ENCODE data around the gene SNAPIN.

The SNAPIN gene

GRCh38 chr1:153642161-153642560 lies 16.3 kb upstream of the SNAPIN start:
- no peak overlapping the region for H3K9ac ChIP-seq (ENCODE audit: low read depth, low read length, poor library complexity, severe bottlenecking)
- H3K4me3 ChIP-seq (ENCODE audit: low read length, poor library complexity, severe bottlenecking): no peak overlapping the region
- TF ChIP-seq EZH2phosphoT487 (IDR thresholded peaks at IDR 0.05; ENCODE audit: borderline replicate concordance) (no peak), CTCF (conservative IDR thresholded peaks at IDR 0.05; ENCODE audit: low read length) (no peak)
- H3K27me3 ChIP-seq (ENCODE audit: insufficient read depth, low read length, poor library complexity, severe bottlenecking): no peaks in the 10 kb centered on the region
- peaks cover 32% of the 10 kb centered on the region for H3K4me1 ChIP-seq (ENCODE audit: insufficient read depth, low read length, poor library complexity, severe bottlenecking)
- H3K36me3 ChIP-seq (ENCODE audit: insufficient read depth, low read length): peaks cover 94% of the 10 kb centered on the region
- peaks cover 46% of the 10 kb centered on the region for H4K20me1 ChIP-seq (ENCODE audit: insufficient read depth, low read length, poor library complexity, severe bottlenecking)
- H3K9me2 ChIP-seq (replicated peaks; ENCODE audit: low read depth, low read length): no peaks in the 10 kb centered on the region
- H3K9me3 ChIP-seq (ENCODE audit: insufficient read depth, low read depth, low read length): no peaks in the 10 kb centered on the region
- no peak overlapping the region for H2AFZ ChIP-seq (ENCODE audit: low read length)
- H3F3A ChIP-seq (ENCODE audit: low read depth): no peaks in the 10 kb centered on the region
- peak overlapping the region; percentile 29 for H3K4me2 ChIP-seq (ENCODE audit: low read depth, low read length, poor library complexity, severe bottlenecking)
- H3K79me2 ChIP-seq (ENCODE audit: insufficient read depth, low read length): peaks cover 72% of the 10 kb centered on the region

- Histone ChIP-seq H3K4me1 (ENCODE audit: insufficient read depth, low read length, poor library complexity, severe bottlenecking) (peaks cover 26% of the 10 kb centered on the region), H3K36me3 (ENCODE audit: insufficient read depth, low read length) (peaks cover 85% of the 10 kb centered on the region), H3K4me2 (ENCODE audit: low read depth, low read length, poor library complexity, severe bottlenecking) (peak overlapping the region; percentile 43), H3K79me2 (ENCODE audit: insufficient read depth, low read length) (peaks cover 63% of the 10 kb centered on the region), H3K9me2 (replicated peaks; ENCODE audit: low read depth, low read length) (no peaks in the 10 kb centered on the region), H2AFZ (ENCODE audit: low read length) (no peak overlapping the region), H3K9ac (ENCODE audit: low read depth, low read length, poor library complexity, severe bottlenecking) (peak overlapping the region; percentile 44), H3K4me3 (ENCODE audit: low read length, poor library complexity, severe bottlenecking) (no peak overlapping the region), H4K20me1 (ENCODE audit: insufficient read depth, low read length, poor library complexity, severe bottlenecking) (peaks cover 37% of the 10 kb centered on the region), H3K9me3 (ENCODE audit: insufficient read depth, low read depth, low read length) (no peaks in the 10 kb centered on the region), H3K27me3 (ENCODE audit: insufficient read depth, low read length, poor library complexity, severe bottlenecking) (no peaks in the 10 kb centered on the region), H3F3A (ENCODE audit: low read depth) (no peaks in the 10 kb centered on the region)
- TF ChIP-seq CTCF (conservative IDR thresholded peaks at IDR 0.05; ENCODE audit: low read length): no peak
- TF ChIP-seq EZH2phosphoT487 (IDR thresholded peaks at IDR 0.05; ENCODE audit: borderline replicate concordance): no peak
These were observed 15.4 kb upstream of the SNAPIN start for GRCh38 chr1:153643100-153643499.

GRCh38 chr1:153643816-153644215 lies 14.7 kb upstream of the SNAPIN start:
- H4K20me1 ChIP-seq (ENCODE audit: insufficient read depth, low read length, poor library complexity, severe bottlenecking): peaks cover 31% of the 10 kb centered on the region
- peaks cover 56% of the 10 kb centered on the region for H3K79me2 ChIP-seq (ENCODE audit: insufficient read depth, low read length)
- H2AFZ ChIP-seq (ENCODE audit: low read length): no peak overlapping the region
- TF ChIP-seq EZH2phosphoT487 (IDR thresholded peaks at IDR 0.05; ENCODE audit: borderline replicate concordance) (no peak), CTCF (conservative IDR thresholded peaks at IDR 0.05; ENCODE audit: low read length) (no peak)
- no peaks in the 10 kb centered on the region for H3K27me3 ChIP-seq (ENCODE audit: insufficient read depth, low read length, poor library complexity, severe bottlenecking)
- peaks cover 78% of the 10 kb centered on the region for H3K36me3 ChIP-seq (ENCODE audit: insufficient read depth, low read length)
- H3K9ac ChIP-seq (ENCODE audit: low read depth, low read length, poor library complexity, severe bottlenecking): peak overlapping the region; percentile 44
- H3F3A ChIP-seq (ENCODE audit: low read depth): no peaks in the 10 kb centered on the region
- no peak overlapping the region for H3K4me3 ChIP-seq (ENCODE audit: low read length, poor library complexity, severe bottlenecking)
- no peaks in the 10 kb centered on the region for H3K9me2 ChIP-seq (replicated peaks; ENCODE audit: low read depth, low read length)
- H3K4me1 ChIP-seq (ENCODE audit: insufficient read depth, low read length, poor library complexity, severe bottlenecking): peaks cover 26% of the 10 kb centered on the region
- H3K4me2 ChIP-seq (ENCODE audit: low read depth, low read length, poor library complexity, severe bottlenecking): peak overlapping the region; percentile 43
- no peaks in the 10 kb centered on the region for H3K9me3 ChIP-seq (ENCODE audit: insufficient read depth, low read depth, low read length)

All from Loucy (cell line).